Fibroblast of lung (primary cell): ENCODE measurements around the gene TTC3. TPM values are rescaled to one million over a fixed set of nuclear protein-coding genes. Genes with fewer than 3 reads are reported as not detected.

Source experiments
- DNase-seq, 2 donors: peaks; one replicate each; pipeline versions ENCODE4 v3.0.0 to v3.0.0-alpha.2; 2010; ENCODE audit warnings: low read depth in 2 of 2
- H2AFZ ChIP-seq: 2 replicates; pipeline ENCODE4 v1.5.1; 2012; ENCODE audit warnings: low read length, control low read depth, inconsistent platforms
- H3K27ac ChIP-seq: 2 replicates; pipeline ENCODE4 v1.5.1; 2011; ENCODE audit warnings: low read length, control low read depth; ENCODE audit not compliant: insufficient read depth
- H3K27me3 ChIP-seq: 2 replicates; pipeline ENCODE4 v1.5.1; 2011; ENCODE audit warnings: mild to moderate bottlenecking, low read length; ENCODE audit not compliant: control insufficient read depth, insufficient read depth
- H3K36me3 ChIP-seq: 2 replicates; pipeline ENCODE4 v1.5.1; 2011; ENCODE audit warnings: low read length; ENCODE audit not compliant: control insufficient read depth, insufficient read depth
- H3K4me1 ChIP-seq: 2 replicates; pipeline ENCODE4 v1.5.1; 2011; ENCODE audit warnings: low read length; ENCODE audit not compliant: control insufficient read depth, insufficient read depth; ENCODE audit errors: extremely low read depth
- H3K4me2 ChIP-seq: 2 replicates; pipeline ENCODE4 v1.5.1; 2011; ENCODE audit warnings: low read length, control low read depth; ENCODE audit not compliant: insufficient read depth; ENCODE audit errors: extremely low read depth
- H3K4me3 ChIP-seq, 4 experiments: fragments of 200-600 bp in 1 of 4; sonication (generic) in 1 of 4; replicated peaks in 1 of 4; 2 replicates each; pipeline ENCODE4 v1.5.1; 2011 to 2016; ENCODE audit warnings: low read length in 4 of 4, low read depth in 3 of 4, mild to moderate bottlenecking in 3 of 4, control low read depth in 2 of 4, inconsistent platforms in 1 of 4, mixed read lengths in 1 of 4; ENCODE audit not compliant: insufficient read depth in 1 of 4; ENCODE audit errors: control extremely low read depth in 1 of 4
- H3K79me2 ChIP-seq: 2 replicates; pipeline ENCODE4 v1.5.1; 2012; ENCODE audit warnings: mild to moderate bottlenecking, low read length, inconsistent platforms; ENCODE audit not compliant: control insufficient read depth, insufficient read depth
- H3K9ac ChIP-seq: 2 replicates; pipeline ENCODE4 v1.5.1; 2011; ENCODE audit warnings: mild to moderate bottlenecking, low read length, control low read depth; ENCODE audit not compliant: insufficient read depth
- H3K9me3 ChIP-seq: 2 replicates; pipeline ENCODE4 v1.5.1; 2012; ENCODE audit warnings: low read depth, low read length; ENCODE audit not compliant: control insufficient read depth, insufficient read depth
- H4K20me1 ChIP-seq: 2 replicates; pipeline ENCODE4 v1.5.1; 2011; ENCODE audit warnings: low read length; ENCODE audit not compliant: control insufficient read depth, insufficient read depth; ENCODE audit errors: extremely low read depth
- CTCF ChIP-seq, 2 donors: IDR thresholded peaks in 1 of 2; conservative IDR thresholded peaks in 1 of 2; 1 replicate in 1 of 2; 2 replicates in 1 of 2; pipeline ENCODE4 v1.5.1; 2011 to 2012; ENCODE audit warnings: low read length in 2 of 2, control low read depth in 1 of 2, inconsistent platforms in 1 of 2, low read depth in 1 of 2, mild to moderate bottlenecking in 1 of 2
- EZH2 ChIP-seq: IDR thresholded peaks from 2 replicates; pipeline ENCODE4 v1.5.1; 2012; ENCODE audit warnings: low read length, control low read depth, mild to moderate bottlenecking; ENCODE audit errors: missing control alignments
- polyA plus RNA-seq, 2 donors: library from polyadenylated mRNA; depleted of rRNA in 1 of 2; stranded (reverse) in 1 of 2; unstranded in 1 of 2; fragments of >200 nt; gene quantifications; 2 replicates each; pipeline ENCODE4 v1.2.1, GENCODE V29; 2011 to 2012; ENCODE audit warnings: missing spikeins in 1 of 2
- total RNA-seq: library from RNA; depleted of rRNA; stranded (reverse); fragments of >200 nt; gene quantifications from 2 replicates; pipeline ENCODE4 v1.2.1, GENCODE V29; 2014

The TTC3 gene
- total and polyA plus RNA-seq, 2 donors (not counting 1 experiment from before 2014, with no cell fraction given): 121 to 224 TPM

GRCh38 chr21:37243961-37244360, 170.9 kb downstream of the TTC3 start:
- Histone ChIP-seq H3K4me1 (no peaks in the 10 kb centered on the region), H3K27me3 (no peaks in the 10 kb centered on the region), H3K4me3 (no peak overlapping the region), H3K27ac (no peak overlapping the region), H2AFZ (no peak overlapping the region), H3K79me2 (peaks cover 56% of the 10 kb centered on the region), H3K9me3 (no peaks in the 10 kb centered on the region), H3K9ac (no peak overlapping the region), H4K20me1 (no peaks in the 10 kb centered on the region), H3K36me3 (peaks cover 2% of the 10 kb centered on the region), H3K4me2 (no peak overlapping the region)
- no peak for TF ChIP-seq EZH2
- no peak for TF ChIP-seq CTCF (conservative IDR thresholded peaks at IDR 0.05 in 1 of 2, IDR thresholded peaks at IDR 0.05 in 1 of 2; ENCODE audit: low read depth in 1 of 2, low read length in 2 of 2)
- no peak for DNase-seq

GRCh38 chr21:37244501-37245095, 171.5 kb downstream of the TTC3 start:
- no peak overlapping the region for H3K9ac ChIP-seq
- H2AFZ ChIP-seq: no peak overlapping the region
- TF ChIP-seq EZH2 (no peak), CTCF (conservative IDR thresholded peaks at IDR 0.05 in 1 of 2, IDR thresholded peaks at IDR 0.05 in 1 of 2; ENCODE audit: low read depth in 1 of 2, low read length in 2 of 2) (no peak)
- H3K36me3 ChIP-seq: peaks cover 2% of the 10 kb centered on the region
- H3K4me1 ChIP-seq: no peaks in the 10 kb centered on the region
- H3K4me2 ChIP-seq: no peak overlapping the region
- DNase-seq: peak in 1 of 2 donors; percentile 49
- H3K4me3 ChIP-seq: no peak overlapping the region
- no peak overlapping the region for H3K27ac ChIP-seq
- no peaks in the 10 kb centered on the region for H4K20me1 ChIP-seq
- no peaks in the 10 kb centered on the region for H3K9me3 ChIP-seq
- H3K79me2 ChIP-seq: peaks cover 62% of the 10 kb centered on the region
- H3K27me3 ChIP-seq: no peaks in the 10 kb centered on the region

DNA sequence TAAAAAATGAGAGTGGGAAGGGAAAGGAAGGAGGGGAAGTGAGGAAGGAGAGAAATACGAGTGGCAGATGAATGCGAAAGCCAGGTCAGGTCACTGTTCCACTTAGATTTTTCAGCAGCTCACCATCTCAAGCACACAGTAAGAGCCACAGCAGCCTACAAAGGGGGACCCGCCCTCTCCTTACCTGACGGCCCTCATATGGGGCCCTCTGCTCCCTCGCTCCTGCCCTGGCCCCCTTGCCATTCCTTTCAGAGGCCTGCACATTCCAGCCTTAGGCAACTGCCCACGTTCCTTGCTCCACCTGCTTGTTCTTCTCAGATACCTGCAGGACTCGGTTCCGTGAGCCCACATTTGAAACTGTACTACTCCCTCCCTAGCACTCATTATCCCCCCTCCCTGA, 172.1 kb downstream of the TTC3 start:
- Histone ChIP-seq H4K20me1 (no peaks in the 10 kb centered on the region), H3K9me3 (no peaks in the 10 kb centered on the region), H2AFZ (no peak overlapping the region), H3K4me1 (no peaks in the 10 kb centered on the region), H3K27me3 (no peaks in the 10 kb centered on the region), H3K36me3 (no peaks in the 10 kb centered on the region), H3K79me2 (peaks cover 63% of the 10 kb centered on the region), H3K4me3 (no peak overlapping the region), H3K9ac (no peak overlapping the region), H3K27ac (no peak overlapping the region), H3K4me2 (no peak overlapping the region)
- no peak for DNase-seq
- TF ChIP-seq CTCF (conservative IDR thresholded peaks at IDR 0.05 in 1 of 2, IDR thresholded peaks at IDR 0.05 in 1 of 2; ENCODE audit: low read depth in 1 of 2, low read length in 2 of 2) (no peak), EZH2 (no peak)
